Measurements from ENCODE around the gene MRPL36. TPM values are rescaled to one million over a fixed set of nuclear protein-coding genes. Genes with fewer than 3 reads are reported as not detected.

The MRPL36 gene
- total and polyA plus RNA-seq, 9 donors: 26.8 to 60.7 (median 34.0) TPM

DNA sequence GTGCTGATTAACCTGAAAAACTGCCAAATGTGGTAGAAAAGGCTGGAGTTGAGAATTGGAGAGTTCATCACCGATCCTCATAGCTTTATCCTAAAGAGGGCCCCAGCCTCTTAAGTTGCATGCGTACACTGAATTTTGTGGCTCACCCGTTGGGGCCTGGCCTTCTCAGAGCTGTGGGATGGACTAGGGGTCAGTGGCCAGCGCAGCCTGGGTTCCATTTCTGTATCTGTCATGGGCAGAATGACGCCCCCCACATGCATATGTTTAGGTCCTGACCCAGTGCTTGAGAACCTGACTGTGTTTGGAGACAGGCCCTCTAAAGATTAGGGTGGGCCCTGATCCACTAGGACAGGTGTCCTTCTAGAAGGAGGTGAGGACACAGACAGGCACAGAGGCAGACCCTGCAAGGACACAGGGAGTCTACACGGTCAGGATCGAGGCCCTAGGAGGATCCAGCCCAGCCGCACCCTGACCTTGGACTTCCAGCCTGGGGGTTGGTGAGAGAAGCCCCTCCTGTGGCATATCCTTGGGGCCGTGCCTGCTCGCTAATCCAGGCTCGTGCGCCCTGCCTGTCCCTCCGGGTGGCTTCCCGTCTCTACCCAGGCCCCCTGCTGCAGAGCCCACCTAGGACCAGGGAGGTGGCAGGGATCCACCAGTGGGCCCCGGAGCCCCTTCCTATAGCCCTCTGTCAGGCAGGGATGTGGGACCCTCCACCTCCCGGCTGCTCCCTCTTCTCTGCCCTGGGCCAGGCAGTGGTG, 33.8 kb upstream of the MRPL36 start:
- intact Hi-C loops (cut with DNase I): no loop called here
- TF ChIP-seq POLR2A (IDR thresholded peaks at IDR 0.05): no peak
- no peak for TF ChIP-seq EP300 (IDR thresholded peaks at IDR 0.05)
- TF ChIP-seq, protein P1, sequence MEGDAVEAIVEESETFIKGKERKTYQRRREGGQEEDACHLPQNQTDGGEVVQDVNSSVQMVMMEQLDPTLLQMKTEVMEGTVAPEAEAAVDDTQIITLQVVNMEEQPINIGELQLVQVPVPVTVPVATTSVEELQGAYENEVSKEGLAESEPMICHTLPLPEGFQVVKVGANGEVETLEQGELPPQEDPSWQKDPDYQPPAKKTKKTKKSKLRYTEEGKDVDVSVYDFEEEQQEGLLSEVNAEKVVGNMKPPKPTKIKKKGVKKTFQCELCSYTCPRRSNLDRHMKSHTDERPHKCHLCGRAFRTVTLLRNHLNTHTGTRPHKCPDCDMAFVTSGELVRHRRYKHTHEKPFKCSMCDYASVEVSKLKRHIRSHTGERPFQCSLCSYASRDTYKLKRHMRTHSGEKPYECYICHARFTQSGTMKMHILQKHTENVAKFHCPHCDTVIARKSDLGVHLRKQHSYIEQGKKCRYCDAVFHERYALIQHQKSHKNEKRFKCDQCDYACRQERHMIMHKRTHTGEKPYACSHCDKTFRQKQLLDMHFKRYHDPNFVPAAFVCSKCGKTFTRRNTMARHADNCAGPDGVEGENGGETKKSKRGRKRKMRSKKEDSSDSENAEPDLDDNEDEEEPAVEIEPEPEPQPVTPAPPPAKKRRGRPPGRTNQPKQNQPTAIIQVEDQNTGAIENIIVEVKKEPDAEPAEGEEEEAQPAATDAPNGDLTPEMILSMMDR (IDR thresholded peaks at IDR 0.05): no peak
- Histone ChIP-seq H3K36me3 (no peaks in the 10 kb centered on the region), H3K4me1 (ENCODE audit: insufficient read depth) (no peaks in the 10 kb centered on the region), H3K4me3 (no peak overlapping the region), H3K9me3 (no peaks in the 10 kb centered on the region), H3K27me3 (no peaks in the 10 kb centered on the region), H3K27ac (no peak overlapping the region)
- WGBS, 3 donors: 75 to 83% (median 81%) methylated on average over 16 of the region's 16 CpGs
- DNase-seq: no peak

DNA sequence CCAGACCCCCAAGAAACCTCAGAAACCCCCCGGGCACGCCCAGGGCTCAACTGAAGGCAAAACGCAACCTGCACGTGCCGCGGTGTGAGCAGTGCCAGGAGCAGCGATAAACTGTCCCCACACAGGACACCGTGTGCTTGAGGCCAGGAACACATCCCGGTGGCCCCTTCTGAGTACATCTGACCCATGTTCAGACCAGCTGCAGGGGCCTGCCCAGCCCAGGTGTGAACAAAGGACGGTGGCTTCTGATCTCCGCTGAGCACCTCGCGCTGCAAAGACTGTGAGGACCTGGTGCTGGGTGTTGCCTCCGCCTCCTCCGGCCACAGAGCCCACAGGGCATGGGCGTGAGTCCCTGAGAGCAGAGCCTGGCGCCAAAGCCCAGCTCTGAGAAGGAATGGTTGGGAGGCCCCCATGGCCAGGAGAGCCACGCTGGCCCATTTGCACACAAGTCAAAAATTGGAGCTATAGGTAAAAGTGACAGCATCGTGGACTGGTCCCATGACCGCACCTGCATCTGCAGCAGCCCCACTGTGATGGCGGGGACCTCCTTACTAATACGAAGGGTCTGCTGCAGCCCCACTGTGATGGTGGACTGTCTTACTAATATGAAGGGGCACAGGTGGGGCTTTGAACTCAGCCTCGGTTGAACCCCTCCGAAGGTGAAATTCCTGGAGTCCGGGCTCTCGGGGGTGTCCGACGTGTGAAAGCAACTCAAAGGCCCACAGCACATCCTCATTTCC, 33.0 kb upstream of the MRPL36 start:
- H3K27me3 ChIP-seq: no peaks in the 10 kb centered on the region
- H3K36me3 ChIP-seq: no peaks in the 10 kb centered on the region
- H3K4me1 ChIP-seq (ENCODE audit: insufficient read depth): no peaks in the 10 kb centered on the region
- intact Hi-C loops (cut with DNase I): no loop called here
- DNase-seq: no peak
- 79 to 88% (median 81%) methylated on average over 28 of the region's 28 CpGs for WGBS, 3 donors
- H3K9me3 ChIP-seq: no peaks in the 10 kb centered on the region
- H3K27ac ChIP-seq: no peak overlapping the region
- no peak for TF ChIP-seq POLR2A (IDR thresholded peaks at IDR 0.05)
- H3K4me3 ChIP-seq: no peak overlapping the region

DNA sequence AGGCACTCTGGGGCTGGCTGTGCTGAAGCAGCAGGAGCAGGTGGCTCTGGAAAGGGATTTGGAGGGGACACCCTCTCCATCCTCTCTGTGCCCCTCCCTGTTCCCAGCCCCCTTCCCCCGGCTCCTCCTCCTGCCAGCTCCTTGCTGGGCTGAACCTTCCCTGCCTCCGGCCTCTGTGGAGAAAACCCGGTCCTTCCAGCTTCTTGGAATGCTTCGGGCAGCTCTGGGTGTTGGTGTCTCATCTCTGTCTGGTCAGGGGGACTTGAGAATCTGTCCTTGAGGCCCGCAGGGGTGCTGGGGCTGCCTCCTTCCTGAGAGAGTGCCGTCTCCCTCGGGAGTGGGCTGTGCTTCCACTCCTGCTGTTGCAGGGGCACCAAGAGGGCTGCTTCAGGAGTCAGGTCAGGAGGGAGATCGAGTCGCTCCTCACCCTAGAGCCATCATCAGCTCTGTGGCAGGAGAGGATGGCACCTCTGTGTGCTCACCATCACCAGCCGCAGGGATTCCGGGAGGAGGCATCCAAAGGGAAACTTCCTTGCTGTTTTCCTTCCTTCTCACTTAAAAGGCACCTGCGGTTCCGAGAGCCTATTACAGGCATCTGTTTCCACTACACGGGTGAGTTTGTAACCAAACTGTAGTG, 32.2 kb upstream of the MRPL36 start:
- WGBS, 3 donors: 27 to 36% (median 28%) methylated on average over 14 of the region's 14 CpGs
- no peak for DNase-seq
- no peaks in the 10 kb centered on the region for H3K4me1 ChIP-seq (ENCODE audit: insufficient read depth)
- H3K9me3 ChIP-seq: no peaks in the 10 kb centered on the region
- H3K27ac ChIP-seq: no peak overlapping the region
- no peak for TF ChIP-seq POLR2A (IDR thresholded peaks at IDR 0.05)
- TF ChIP-seq, protein P1 (IDR thresholded peaks at IDR 0.05): no peak
- H3K4me3 ChIP-seq: no peak overlapping the region
- H3K36me3 ChIP-seq: no peaks in the 10 kb centered on the region
- H3K27me3 ChIP-seq: no peaks in the 10 kb centered on the region
- intact Hi-C loops (cut with DNase I): no loop called here

DNA sequence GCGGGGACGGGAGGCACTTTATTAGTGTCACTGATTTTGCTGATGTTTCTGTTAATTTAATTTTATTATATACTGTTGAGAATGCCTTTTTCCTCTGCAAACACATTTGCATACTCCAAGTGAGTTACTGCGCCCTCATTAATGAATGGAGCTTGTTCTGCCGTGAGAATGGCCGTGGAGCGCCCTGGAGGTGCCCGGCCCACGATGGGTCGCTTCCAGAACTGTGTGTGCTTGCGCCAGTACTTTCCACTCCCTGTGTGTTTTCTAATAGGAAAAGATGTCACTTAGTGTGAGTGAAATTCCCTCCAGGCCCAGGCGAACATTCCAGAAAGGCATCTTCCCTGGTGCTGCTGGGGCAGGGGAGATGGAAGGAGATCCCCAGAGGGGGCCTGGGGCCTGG, 31.6 kb upstream of the MRPL36 start:
- no peak for DNase-seq
- Histone ChIP-seq H3K9me3 (no peaks in the 10 kb centered on the region), H3K27me3 (no peaks in the 10 kb centered on the region), H3K36me3 (no peaks in the 10 kb centered on the region), H3K27ac (no peak overlapping the region), H3K4me3 (no peak overlapping the region), H3K4me1 (ENCODE audit: insufficient read depth) (no peaks in the 10 kb centered on the region)
- intact Hi-C loops (cut with DNase I): no loop called here
- WGBS, 3 donors: 83 to 85% (median 85%) methylated on average over 11 of the region's 11 CpGs
- TF ChIP-seq POLR2A (IDR thresholded peaks at IDR 0.05): no peak
- TF ChIP-seq, protein P1 (IDR thresholded peaks at IDR 0.05): no peak

Data from ovary (tissue), 9 donors.